WI38 (cell line): Measurements from ENCODE around the gene MYH11.

Source experiments
- H3K4me3 ChIP-seq: 2 replicates; pipeline ENCODE4 v1.5.1; 2011; ENCODE audit warnings: low read depth, mild to moderate bottlenecking, control low read depth, low read length
- CTCF ChIP-seq: IDR thresholded peaks from 2 replicates; pipeline ENCODE4 v1.5.1; 2012; ENCODE audit warnings: low read depth, mild to moderate bottlenecking, control low read depth, low read length

The MYH11 gene

GRCh38 chr16:15808071-15808470, 48.8 kb downstream of the MYH11 start:
- no peak overlapping the region for H3K4me3 ChIP-seq
- TF ChIP-seq CTCF = no peak

DNA sequence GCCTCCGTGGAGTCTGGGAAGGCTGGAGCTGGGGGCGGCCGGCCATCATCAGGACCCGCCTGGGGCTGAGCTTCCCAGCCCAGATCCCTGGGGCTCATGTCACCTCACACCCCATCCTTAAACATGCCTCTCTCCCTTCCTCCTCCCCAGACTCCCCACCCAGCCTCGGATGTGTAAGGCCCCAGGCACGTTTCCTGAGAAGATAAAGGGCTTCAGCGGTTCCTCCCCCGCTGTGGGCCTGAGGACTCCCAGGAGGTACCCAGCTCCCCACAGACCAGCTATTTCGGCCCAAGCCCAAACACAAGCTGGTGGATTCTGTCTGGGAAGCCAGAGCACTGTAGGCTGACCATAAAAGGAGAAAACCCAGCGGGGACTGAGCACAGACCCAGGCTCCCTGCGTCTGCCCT, 49.2 kb downstream of the MYH11 start:
- TF ChIP-seq CTCF = no peak
- no peak overlapping the region for H3K4me3 ChIP-seq

DNA sequence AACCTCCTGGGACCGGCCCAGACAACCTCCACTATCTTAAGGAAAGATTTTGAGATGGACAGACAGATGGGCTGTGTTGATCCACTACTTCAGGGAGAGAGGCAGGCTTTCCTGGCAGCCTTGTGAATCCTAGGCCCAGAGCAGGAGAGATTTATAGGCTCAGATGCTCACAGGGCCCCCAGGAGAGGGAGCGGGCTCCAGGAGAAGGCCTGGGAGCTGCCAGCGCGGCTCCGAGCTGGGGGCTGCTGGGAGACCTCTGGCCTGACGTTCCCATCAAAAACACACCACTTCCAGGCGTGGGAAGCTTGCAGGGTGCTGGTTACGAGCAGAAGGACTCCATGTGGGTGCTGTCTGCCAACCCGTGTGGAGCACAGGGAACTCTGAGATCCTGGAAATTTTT, 53.2 kb downstream of the MYH11 start:
- H3K4me3 ChIP-seq = no peak overlapping the region
- no peak for TF ChIP-seq CTCF

DNA sequence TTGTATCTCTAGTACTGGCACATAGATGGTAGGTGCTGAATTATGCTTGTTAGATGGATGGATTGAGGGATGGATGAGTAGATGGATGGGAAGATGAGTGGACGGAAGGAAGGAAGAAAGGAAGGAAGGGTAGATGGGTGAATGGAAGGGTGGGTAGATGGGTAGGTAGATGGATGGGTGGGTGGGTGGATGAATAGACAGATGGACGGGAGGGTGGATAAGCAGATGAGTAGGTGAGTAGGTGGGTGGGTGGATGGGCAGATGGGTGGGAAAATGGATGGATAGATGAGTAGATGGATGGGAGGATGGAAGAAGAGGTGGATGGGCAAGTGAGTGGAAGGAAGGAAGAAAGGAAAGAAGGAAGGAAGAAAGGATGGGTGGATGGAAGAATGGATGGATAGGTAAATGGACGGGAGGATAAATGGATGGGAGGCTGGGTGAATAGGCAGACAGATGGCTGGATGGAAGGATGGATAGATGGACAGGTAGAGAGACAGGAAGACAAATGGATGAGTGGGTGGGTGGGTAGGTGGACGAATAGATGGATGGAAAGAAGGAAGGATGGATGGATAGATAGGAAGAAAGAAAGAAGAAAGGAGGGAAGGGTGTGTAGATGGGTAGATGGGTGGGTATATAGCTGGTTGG, 56.9 kb downstream of the MYH11 start:
- no peak overlapping the region for H3K4me3 ChIP-seq
- no peak for TF ChIP-seq CTCF

DNA sequence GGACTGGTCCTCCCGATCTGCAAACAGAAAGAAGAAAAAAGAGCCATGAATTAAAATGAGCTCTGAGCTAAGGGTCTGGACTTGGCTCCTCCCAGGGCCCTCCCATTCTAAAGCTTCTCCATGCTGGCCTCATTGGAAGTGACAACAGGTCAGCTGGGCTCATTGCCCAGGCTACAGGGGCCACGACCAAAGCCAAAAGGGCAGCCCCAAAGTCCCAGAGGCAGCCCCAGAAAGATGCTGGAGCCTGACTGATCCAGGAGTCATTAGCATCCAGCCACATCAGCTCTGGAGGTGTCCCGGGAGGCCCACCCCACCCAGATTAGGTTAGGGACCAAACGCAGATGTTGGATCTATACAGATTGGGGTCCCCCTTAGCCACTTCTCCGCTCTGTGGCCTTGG, 58.2 kb downstream of the MYH11 start:
- no peak overlapping the region for H3K4me3 ChIP-seq
- no peak for TF ChIP-seq CTCF

GRCh38 chr16:15796885-15797284, 59.9 kb downstream of the MYH11 start:
- TF ChIP-seq CTCF = no peak
- no peak overlapping the region for H3K4me3 ChIP-seq

- TF ChIP-seq CTCF = no peak
- no peak overlapping the region for H3K4me3 ChIP-seq
Observed at GRCh38 chr16:15795615-15796014, 61.2 kb downstream of the MYH11 start.
